Neural progenitor cell (in vitro differentiated cells): Measurements from ENCODE around the gene STEAP1B. TPM values are rescaled to one million over a fixed set of nuclear protein-coding genes. Genes with fewer than 3 reads are reported as not detected.
"Not testable (repeated sequence)": the region's sequence is repeated elsewhere in the genome, so short reads cannot be mapped to it uniquely, and the experiment has no call there.

Source experiments
- DNase-seq: peaks from one replicate; pipeline ENCODE4 v3.0.0-alpha.2; 2016; ENCODE audit warnings: low spot score
- H2AFZ ChIP-seq: fragments of 200-600 bp; sonication (generic); replicated peaks from 2 replicates; pipeline ENCODE4 v1.6.1; 2016; ENCODE audit warnings: antibody characterized with exemption
- H3F3A ChIP-seq: fragments of 200-600 bp; sonication (generic); 2 replicates; pipeline ENCODE4 v1.6.1; 2016; ENCODE audit warnings: antibody characterized with exemption, low read depth
- H3K27ac ChIP-seq: fragments of 200-600 bp; sonication (generic); 2 replicates; pipeline ENCODE4 v1.5.1; 2016; ENCODE audit warnings: mild to moderate bottlenecking
- H3K27me3 ChIP-seq: fragments of 200-600 bp; sonication (generic); 2 replicates; pipeline ENCODE4 v1.6.1; 2016; ENCODE audit warnings: mild to moderate bottlenecking, moderate library complexity
- H3K36me3 ChIP-seq: fragments of 200-600 bp; sonication (generic); 2 replicates; pipeline ENCODE4 v1.5.1; 2016
- H3K4me1 ChIP-seq: fragments of 200-600 bp; sonication (generic); 2 replicates; pipeline ENCODE4 v1.6.1; 2016; ENCODE audit warnings: mixed run types
- H3K4me2 ChIP-seq: fragments of 200-600 bp; sonication (generic); 2 replicates; pipeline ENCODE4 v1.6.1; 2016
- H3K4me3 ChIP-seq: fragments of 200-600 bp; sonication (generic); 2 replicates; pipeline ENCODE4 v1.5.1; 2016
- H3K79me2 ChIP-seq: fragments of 200-600 bp; sonication (generic); 2 replicates; pipeline ENCODE4 v1.6.1; 2016; ENCODE audit warnings: low read depth
- H3K9ac ChIP-seq: fragments of 200-600 bp; sonication (generic); 2 replicates; pipeline ENCODE4 v1.6.1; 2016
- H3K9me3 ChIP-seq: fragments of 200-600 bp; sonication (generic); 2 replicates; pipeline ENCODE4 v1.5.1; 2016; ENCODE audit warnings: low read depth
- H4K20me1 ChIP-seq: fragments of 200-600 bp; sonication (generic); 2 replicates; pipeline ENCODE4 v1.6.1; 2016; ENCODE audit warnings: low read depth
- H3K27ac Mint-ChIP-seq: 3 replicates; pipeline ENCODE4 v1.8.0; 2021; ENCODE audit warnings: mixed read lengths
- H3K27me3 Mint-ChIP-seq: 2 replicates; pipeline ENCODE4 v1.8.0; 2022; ENCODE audit warnings: low read depth, mild to moderate bottlenecking, inconsistent platforms, moderate library complexity, mixed read lengths; ENCODE audit not compliant: insufficient read depth
- H3K36me3 Mint-ChIP-seq: 3 replicates; pipeline ENCODE4 v1.8.0; 2021; ENCODE audit warnings: mixed read lengths
- H3K4me1 Mint-ChIP-seq: 3 replicates; pipeline ENCODE4 v1.8.0; 2021; ENCODE audit warnings: mixed read lengths
- H3K4me3 Mint-ChIP-seq: 3 replicates; pipeline ENCODE4 v1.8.0; 2021; ENCODE audit warnings: mild to moderate bottlenecking, moderate library complexity, mixed read lengths
- H3K9me3 Mint-ChIP-seq: 3 replicates; pipeline ENCODE4 v1.8.0; 2020; ENCODE audit warnings: mixed read lengths
- CTCF ChIP-seq: fragments of 200-600 bp; sonication (generic); IDR thresholded peaks from 2 replicates; pipeline ENCODE4 v1.5.1; 2017; ENCODE audit warnings: antibody characterized with exemption, mild to moderate bottlenecking
- EZH2 ChIP-seq: fragments of 200-600 bp; sonication (generic); IDR thresholded peaks from 2 replicates; pipeline ENCODE4 v1.6.1; 2017; ENCODE audit warnings: antibody characterized with exemption, mild to moderate bottlenecking, moderate library complexity
- EZH2phosphoT487 ChIP-seq: fragments of 200-600 bp; sonication (generic); IDR thresholded peaks from 2 replicates; pipeline ENCODE4 v1.6.1; 2017; ENCODE audit warnings: antibody characterized with exemption
- total RNA-seq: library from RNA; depleted of rRNA; stranded (reverse); fragments of >200 nt; gene quantifications from 2 replicates; pipeline ENCODE4 v1.2.3, GENCODE V29; 2015; ENCODE audit warnings: low replicate concordance

The STEAP1B gene
- total RNA-seq, 1 donor from 2014 or later = 1.6 TPM

GRCh38 chr7:22438994-22439393 lies 61.0 kb downstream of the STEAP1B start:
- Histone ChIP-seq H3K9me3 (peaks cover 3% of the 10 kb centered on the region), H2AFZ (no peak overlapping the region), H3K27ac (no peak overlapping the region), H4K20me1 (no peaks in the 10 kb centered on the region), H3F3A (peaks cover 6% of the 10 kb centered on the region), H3K79me2 (no peaks in the 10 kb centered on the region), H3K27me3 (no peaks in the 10 kb centered on the region), H3K36me3 (no peaks in the 10 kb centered on the region), H3K4me3 (no peak overlapping the region), H3K9ac (no peak overlapping the region), H3K4me2 (no peak overlapping the region), H3K4me1 (peaks cover 5% of the 10 kb centered on the region)
- Mint-ChIP-seq H3K4me3 (no peak overlapping the region), H3K36me3 (no peaks in the 10 kb centered on the region), H3K4me1 (peaks cover 10% of the 10 kb centered on the region), H3K27me3 (no peaks in the 10 kb centered on the region), H3K27ac (no peak overlapping the region), H3K9me3 (peaks cover 3% of the 10 kb centered on the region)
- DNase-seq = no peak
- TF ChIP-seq EZH2 = no peak
- no peak for TF ChIP-seq EZH2phosphoT487
- no peak for TF ChIP-seq CTCF

- H3K4me3 Mint-ChIP-seq, H2AFZ ChIP-seq, H3K27me3 ChIP-seq, H3K9me3 ChIP-seq, H3K79me2 ChIP-seq, H3K4me3 ChIP-seq, H3K27me3 Mint-ChIP-seq, H3K4me2 ChIP-seq, DNase-seq, H3K27ac Mint-ChIP-seq, H3K9me3 Mint-ChIP-seq, H3K9ac ChIP-seq, H3K36me3 Mint-ChIP-seq, H4K20me1 ChIP-seq, H3K36me3 ChIP-seq, H3K27ac ChIP-seq: not testable (repeated sequence)
- Histone ChIP-seq H3K4me1 (peaks cover 17% of the 10 kb centered on the region), H3F3A (peaks cover 12% of the 10 kb centered on the region)
- peaks cover 20% of the 10 kb centered on the region for H3K4me1 Mint-ChIP-seq
These were observed 63.4 kb downstream of the STEAP1B start for GRCh38 chr7:22436552-22436951.

GRCh38 chr7:22435720-22436119 lies 64.3 kb downstream of the STEAP1B start:
- H3F3A ChIP-seq = peaks cover 12% of the 10 kb centered on the region
- no peaks in the 10 kb centered on the region for H3K79me2 ChIP-seq
- no peak overlapping the region for H3K27ac ChIP-seq
- no peak overlapping the region for H2AFZ ChIP-seq
- Mint-ChIP-seq H3K9me3 (no peaks in the 10 kb centered on the region), H3K36me3 (no peaks in the 10 kb centered on the region), H3K27ac (no peak overlapping the region), H3K4me1 (peaks cover 20% of the 10 kb centered on the region), H3K27me3 (peaks cover 2% of the 10 kb centered on the region), H3K4me3 (no peak overlapping the region)
- no peak overlapping the region for H3K4me3 ChIP-seq
- no peak overlapping the region for H3K9ac ChIP-seq
- no peaks in the 10 kb centered on the region for H3K36me3 ChIP-seq
- DNase-seq = no peak
- peaks cover 17% of the 10 kb centered on the region for H3K4me1 ChIP-seq
- peaks cover 3% of the 10 kb centered on the region for H3K9me3 ChIP-seq
- no peaks in the 10 kb centered on the region for H3K27me3 ChIP-seq
- no peak for TF ChIP-seq CTCF
- TF ChIP-seq EZH2phosphoT487 = no peak
- TF ChIP-seq EZH2 = no peak
- H4K20me1 ChIP-seq = no peaks in the 10 kb centered on the region
- no peak overlapping the region for H3K4me2 ChIP-seq

GRCh38 chr7:22435105-22435504 lies 64.9 kb downstream of the STEAP1B start:
- DNase-seq = no peak
- Histone ChIP-seq H3K79me2 (no peaks in the 10 kb centered on the region), H3F3A (peaks cover 12% of the 10 kb centered on the region), H3K9me3 (peaks cover 3% of the 10 kb centered on the region), H3K9ac (no peak overlapping the region), H3K27me3 (no peaks in the 10 kb centered on the region), H3K27ac (no peak overlapping the region), H3K4me3 (no peak overlapping the region), H4K20me1 (no peaks in the 10 kb centered on the region), H3K4me2 (no peak overlapping the region), H2AFZ (no peak overlapping the region), H3K36me3 (no peaks in the 10 kb centered on the region), H3K4me1 (peaks cover 17% of the 10 kb centered on the region)
- no peak overlapping the region for H3K27ac Mint-ChIP-seq
- H3K4me1 Mint-ChIP-seq = peaks cover 20% of the 10 kb centered on the region
- TF ChIP-seq EZH2 (no peak), EZH2phosphoT487 (no peak), CTCF (no peak)
- H3K9me3 Mint-ChIP-seq = no peaks in the 10 kb centered on the region
- no peaks in the 10 kb centered on the region for H3K36me3 Mint-ChIP-seq
- no peak overlapping the region for H3K4me3 Mint-ChIP-seq
- peaks cover 2% of the 10 kb centered on the region for H3K27me3 Mint-ChIP-seq
